Neural progenitor cell (in vitro differentiated cells): ENCODE measurements around the gene HMHB1.

Experiments used
- EZH2 ChIP-seq: fragments of 200-600 bp; sonication (generic); IDR thresholded peaks from 2 replicates; pipeline ENCODE4 v1.6.1; 2017; ENCODE audit warnings: antibody characterized with exemption, mild to moderate bottlenecking, moderate library complexity
- EZH2phosphoT487 ChIP-seq: fragments of 200-600 bp; sonication (generic); IDR thresholded peaks from 2 replicates; pipeline ENCODE4 v1.6.1; 2017; ENCODE audit warnings: antibody characterized with exemption
- TF ChIP-seq, protein P1 (sequence below): fragments of 200-600 bp; sonication (generic); IDR thresholded peaks from 2 replicates; pipeline ENCODE4 v1.5.1; 2017; ENCODE audit warnings: antibody characterized with exemption, mild to moderate bottlenecking

- TF ChIP-seq, protein P1, sequence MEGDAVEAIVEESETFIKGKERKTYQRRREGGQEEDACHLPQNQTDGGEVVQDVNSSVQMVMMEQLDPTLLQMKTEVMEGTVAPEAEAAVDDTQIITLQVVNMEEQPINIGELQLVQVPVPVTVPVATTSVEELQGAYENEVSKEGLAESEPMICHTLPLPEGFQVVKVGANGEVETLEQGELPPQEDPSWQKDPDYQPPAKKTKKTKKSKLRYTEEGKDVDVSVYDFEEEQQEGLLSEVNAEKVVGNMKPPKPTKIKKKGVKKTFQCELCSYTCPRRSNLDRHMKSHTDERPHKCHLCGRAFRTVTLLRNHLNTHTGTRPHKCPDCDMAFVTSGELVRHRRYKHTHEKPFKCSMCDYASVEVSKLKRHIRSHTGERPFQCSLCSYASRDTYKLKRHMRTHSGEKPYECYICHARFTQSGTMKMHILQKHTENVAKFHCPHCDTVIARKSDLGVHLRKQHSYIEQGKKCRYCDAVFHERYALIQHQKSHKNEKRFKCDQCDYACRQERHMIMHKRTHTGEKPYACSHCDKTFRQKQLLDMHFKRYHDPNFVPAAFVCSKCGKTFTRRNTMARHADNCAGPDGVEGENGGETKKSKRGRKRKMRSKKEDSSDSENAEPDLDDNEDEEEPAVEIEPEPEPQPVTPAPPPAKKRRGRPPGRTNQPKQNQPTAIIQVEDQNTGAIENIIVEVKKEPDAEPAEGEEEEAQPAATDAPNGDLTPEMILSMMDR: no peak
- TF ChIP-seq EZH2 (no peak), EZH2phosphoT487 (no peak)
Observed at GRCh38 chr5:143807401-143807800, 4.6 kb upstream of the HMHB1 start.
